NCI-H748 treated with DMSO at 0.1 percent for 48 hours (cell line): ENCODE data around the gene NRP2.

Experiments
- DNase-seq: peaks from one replicate; lab custom pipeline; 2025; lab: John Stamatoyannopoulos, UW

The NRP2 gene

DNA sequence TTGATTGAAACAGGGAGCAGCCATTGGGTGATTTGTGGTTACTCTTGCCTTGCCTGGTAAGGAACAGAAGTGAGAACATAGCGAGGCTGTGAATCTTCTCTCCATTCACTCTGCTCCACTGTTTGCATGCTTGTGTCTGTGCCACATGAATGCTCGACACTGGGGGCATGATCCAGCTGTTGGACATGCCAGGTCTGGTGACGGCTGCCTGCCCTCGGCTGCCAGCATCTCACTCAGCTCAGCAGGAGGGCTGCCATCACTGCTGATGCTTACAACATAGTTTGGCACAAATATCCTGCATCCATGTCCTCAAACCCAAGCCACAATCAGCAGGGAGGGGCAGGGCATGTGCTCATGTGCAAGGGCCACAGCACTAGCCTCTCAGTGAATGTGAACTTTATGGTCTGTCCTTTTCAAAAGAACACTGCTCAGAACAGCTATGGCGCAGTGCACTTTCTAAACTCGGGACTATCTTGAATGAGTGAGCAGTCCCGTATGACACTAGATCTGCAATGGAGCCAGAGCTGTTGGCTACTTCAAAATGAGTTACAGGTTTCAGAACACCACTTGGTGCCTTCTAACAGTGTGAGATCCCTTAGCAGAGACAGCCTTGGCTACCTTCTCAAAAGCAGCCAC lies 126.3 kb downstream of the NRP2 start:
- DNase-seq, result no peak

DNA sequence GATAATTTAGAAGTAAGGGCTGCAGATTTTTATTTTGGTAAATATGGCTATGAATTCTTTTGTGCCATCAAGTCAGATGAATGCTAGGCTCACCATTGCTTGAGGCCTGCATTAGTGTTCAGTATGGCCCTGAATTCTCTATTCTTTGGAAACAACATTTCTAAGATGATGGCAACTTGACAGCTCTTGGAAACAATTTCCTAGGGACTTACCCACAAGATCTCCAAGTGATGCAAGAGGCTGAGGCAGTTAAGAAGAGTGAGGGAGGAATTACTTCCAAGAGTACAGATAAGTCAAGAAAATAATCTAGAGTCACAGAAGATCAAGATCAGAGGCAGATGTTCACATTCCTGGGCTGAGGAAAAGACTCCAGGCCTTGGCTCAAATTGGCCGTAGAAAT lies 129.1 kb downstream of the NRP2 start:
- DNase-seq, result no peak

DNA sequence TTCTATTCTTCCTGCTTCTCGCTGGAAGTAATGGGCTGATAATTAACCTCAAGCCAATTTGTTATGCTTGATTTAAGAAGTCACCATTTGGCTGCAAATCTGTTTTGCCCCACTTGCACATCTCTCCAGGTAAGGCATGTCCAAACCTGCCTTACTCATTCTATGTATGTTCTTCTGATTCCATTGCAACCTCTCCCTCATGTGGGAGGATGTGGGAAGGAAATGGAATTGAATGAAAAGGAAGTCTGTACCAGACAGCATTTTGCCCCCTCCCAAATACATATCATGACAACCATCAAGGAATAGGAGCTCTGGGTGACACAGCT lies 131.7 kb downstream of the NRP2 start:
- DNase-seq, result no peak

GRCh38 chr2:205815673-205816072 lies 133.4 kb downstream of the NRP2 start:
- DNase-seq, result no peak

GRCh38 chr2:205816268-205816667 lies 134.0 kb downstream of the NRP2 start:
- no peak for DNase-seq

DNA sequence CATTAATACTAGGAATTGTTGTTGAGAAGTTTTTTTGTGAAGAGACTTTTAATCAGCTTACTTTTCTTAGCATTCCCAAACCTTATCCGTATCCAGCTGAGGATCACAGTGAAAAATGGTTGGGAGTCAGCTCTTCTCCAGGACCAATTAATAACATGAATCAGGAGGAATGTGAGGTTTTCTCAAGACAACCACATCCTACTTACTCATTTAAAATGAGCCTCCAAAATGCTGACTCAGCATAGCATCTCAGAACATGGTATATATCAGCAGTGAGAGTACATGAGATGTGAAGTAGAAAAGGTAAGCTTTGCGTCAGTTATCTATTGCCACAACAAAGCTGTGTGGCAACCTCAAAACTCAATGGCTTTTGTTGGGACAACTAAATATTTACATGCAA lies 140.3 kb downstream of the NRP2 start:
- DNase-seq, result no peak

- DNase-seq, result no peak
Measured at GRCh38 chr2:205827809-205828365, 145.6 kb downstream of the NRP2 start.

- DNase-seq, result no peak
Measured at GRCh38 chr2:205833864-205834263, 151.6 kb downstream of the NRP2 start.

GRCh38 chr2:205834796-205835195 lies 152.5 kb downstream of the NRP2 start:
- no peak for DNase-seq

DNA sequence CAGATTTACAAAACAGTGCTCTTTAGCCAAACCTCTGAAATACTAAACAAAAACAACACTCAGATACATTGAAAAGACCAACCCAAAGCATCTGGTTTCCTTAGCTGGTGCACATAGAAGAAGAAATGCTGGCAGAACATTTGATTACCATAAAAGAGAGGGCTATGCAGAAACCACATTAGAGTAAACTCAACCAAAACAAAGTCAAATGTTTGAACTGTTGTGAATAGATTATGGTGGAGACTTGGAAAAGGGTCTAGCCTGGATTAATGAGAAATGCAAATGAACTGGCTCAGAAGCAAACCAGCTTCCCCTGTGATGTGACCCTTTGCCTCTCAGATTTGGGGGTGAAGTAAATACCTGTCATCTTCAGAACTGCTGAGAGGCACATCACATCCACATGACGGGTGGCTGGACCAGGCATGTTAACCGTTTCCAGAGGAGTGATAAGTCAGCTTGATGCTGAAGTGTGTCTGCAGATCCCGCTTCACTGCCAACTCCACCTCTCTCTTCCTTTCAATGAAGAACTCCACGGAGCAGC lies 153.0 kb downstream of the NRP2 start:
- no peak for DNase-seq

- no peak for DNase-seq
Measured at GRCh38 chr2:205835923-205836322, 153.6 kb downstream of the NRP2 start.

DNA sequence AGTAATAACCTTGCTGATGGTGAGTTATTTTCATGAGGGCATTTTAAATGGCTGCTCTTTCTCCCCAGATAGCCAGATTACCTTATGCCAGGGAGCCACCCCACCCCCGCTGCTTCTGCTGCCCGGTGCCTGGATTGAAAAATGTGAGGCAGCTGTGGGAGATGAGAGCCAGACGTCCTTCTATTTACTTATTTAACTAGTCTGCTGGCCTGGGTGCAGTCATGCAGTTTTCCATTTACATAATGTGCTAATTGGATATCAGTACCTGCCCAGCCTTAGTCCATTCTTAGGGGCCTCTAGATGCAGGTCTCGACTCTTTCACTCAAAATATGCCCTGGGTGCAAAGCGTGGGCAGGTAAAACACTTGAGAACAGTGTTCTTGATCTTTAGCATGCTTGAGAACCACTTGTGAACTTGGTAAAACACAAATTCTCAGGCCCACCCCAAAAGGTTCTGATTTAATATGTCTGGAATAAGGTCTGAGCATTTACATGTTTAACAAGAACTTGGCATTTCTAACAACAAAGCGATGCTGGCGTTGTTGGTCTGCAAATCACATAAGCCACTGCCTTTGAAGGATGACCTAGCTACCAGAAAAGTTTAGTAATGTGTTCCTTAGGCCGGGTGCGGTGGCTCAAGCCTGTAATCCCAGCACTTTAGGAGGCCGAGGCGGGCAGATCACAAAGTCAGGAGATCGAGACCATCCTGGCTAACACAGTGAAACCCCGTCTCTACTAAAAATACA lies 154.3 kb downstream of the NRP2 start:
- peak; percentile 42 for DNase-seq

GRCh38 chr2:205837663-205838062 lies 155.4 kb downstream of the NRP2 start:
- DNase-seq, result no peak

DNA sequence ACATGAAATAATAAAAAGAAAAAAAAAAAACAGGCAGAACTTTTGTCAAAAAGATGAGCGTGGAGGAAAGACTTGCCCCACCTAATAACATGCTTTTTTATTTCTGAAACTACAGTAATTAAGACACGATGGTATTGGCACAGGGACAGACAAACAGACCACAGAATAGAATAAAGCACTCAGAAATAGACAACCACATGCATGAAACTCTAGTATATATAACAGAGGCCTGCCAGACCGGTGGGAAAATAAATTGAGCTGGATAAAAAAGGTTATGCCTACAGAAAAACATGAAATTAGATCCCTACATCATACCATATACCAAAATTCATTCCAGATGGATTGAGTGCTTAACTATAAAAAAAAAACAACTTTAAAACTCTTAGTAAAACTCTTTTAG lies 163.1 kb downstream of the NRP2 start:
- DNase-seq, result no peak
